Pons (tissue), 1 donor: ENCODE data around the gene NUP98.

ENCODE experiments used
- DNase-seq: peaks from one replicate; pipeline ENCODE4 v3.0.0-alpha.2; 2016; ENCODE audit warnings: low spot score

Gene NUP98

GRCh38 chr11:3797329-3798090 is at the start of gene NUP98:
TSS of gene NUP98 (minus strand) at chr11:3797554. CDS start at chr11:3782117, 15,437 bp downstream.
- peak; percentile 100 for DNase-seq

GRCh38 chr11:3845670-3846069 is 48.3 kb upstream of the NUP98 start:
- DNase-seq = no peak

- DNase-seq = no peak
Measured at GRCh38 chr11:3845246-3845645, 47.9 kb upstream of the NUP98 start.

GRCh38 chr11:3843326-3843725 is 46.0 kb upstream of the NUP98 start:
- DNase-seq = no peak

- peak; percentile 88 for DNase-seq
Measured at GRCh38 chr11:3841426-3842350, 44.3 kb upstream of the NUP98 start.

- DNase-seq = no peak
Measured at GRCh38 chr11:3840870-3841425, 43.6 kb upstream of the NUP98 start, which contains the start of gene RHOG. TSS of gene RHOG (minus strand) at chr11:3840959. CDS start at chr11:3828138, 12,821 bp downstream.

GRCh38 chr11:3840004-3840869 is 42.9 kb upstream of the NUP98 start:
- no peak for DNase-seq

GRCh38 chr11:3838504-3838903 is 41.1 kb upstream of the NUP98 start:
- DNase-seq = no peak

GRCh38 chr11:3837793-3838192 is 40.4 kb upstream of the NUP98 start:
- DNase-seq = peak; percentile 85

- DNase-seq = no peak
Measured at GRCh38 chr11:3836903-3837302, 39.5 kb upstream of the NUP98 start.

GRCh38 chr11:3835751-3836150 is 38.4 kb upstream of the NUP98 start:
- no peak for DNase-seq

- DNase-seq = no peak
Measured at GRCh38 chr11:3834664-3835461, 37.5 kb upstream of the NUP98 start.

GRCh38 chr11:3834349-3834663 is 37.0 kb upstream of the NUP98 start:
- no peak for DNase-seq

- DNase-seq = no peak
Measured at GRCh38 chr11:3833449-3833848, 36.1 kb upstream of the NUP98 start.

GRCh38 chr11:3832816-3833215 is 35.5 kb upstream of the NUP98 start:
- no peak for DNase-seq

GRCh38 chr11:3831378-3832239 is 34.3 kb upstream of the NUP98 start:
- DNase-seq = no peak

- DNase-seq = no peak
Measured at GRCh38 chr11:3830730-3831129, 33.4 kb upstream of the NUP98 start.

- no peak for DNase-seq
Measured at GRCh38 chr11:3830088-3830487, 32.7 kb upstream of the NUP98 start.

- DNase-seq = peak; percentile 48
Measured at GRCh38 chr11:3827434-3828186, 30.3 kb upstream of the NUP98 start.
